HEK293 (cell line): ENCODE data around the gene CAMK1.

Experiments used
- CTCF ChIP-seq: fragments of 450-650 bp; formaldehyde crosslinking; IDR thresholded peaks from 2 replicates; pipeline ENCODE4 v1.5.1; 2016; ENCODE audit warnings: missing biosample characterization, missing genetic modification characterization
- ELK4 ChIP-seq: IDR thresholded peaks from 2 replicates; pipeline ENCODE4 v1.6.1; 2011; ENCODE audit warnings: mild to moderate bottlenecking, low read depth, low read length, borderline replicate concordance
- GLI4 ChIP-seq: fragments of 450-650 bp; formaldehyde crosslinking; IDR thresholded peaks from 2 replicates; pipeline ENCODE4 v1.5.1; 2016; ENCODE audit warnings: missing biosample characterization, missing genetic modification characterization
- GLIS2 ChIP-seq: fragments of 450-650 bp; formaldehyde crosslinking; IDR thresholded peaks from 2 replicates; pipeline ENCODE4 v1.5.1; 2016; ENCODE audit warnings: missing biosample characterization, missing genetic modification characterization
- MYNN ChIP-seq: fragments of 450-650 bp; formaldehyde crosslinking; IDR thresholded peaks from 2 replicates; pipeline ENCODE4 v1.5.1; 2016; ENCODE audit warnings: missing biosample characterization, missing genetic modification characterization, borderline replicate concordance
- OVOL3 ChIP-seq: fragments of 450-650 bp; formaldehyde crosslinking; IDR thresholded peaks from 2 replicates; pipeline ENCODE4 v1.5.1; 2016; ENCODE audit warnings: missing biosample characterization, missing genetic modification characterization
- WT1 ChIP-seq: fragments of 450-650 bp; formaldehyde crosslinking; IDR thresholded peaks from 2 replicates; pipeline ENCODE4 v1.5.1; 2016; ENCODE audit warnings: missing biosample characterization, missing genetic modification characterization
- ZBTB1 ChIP-seq: fragments of 450-650 bp; formaldehyde crosslinking; IDR thresholded peaks from 2 replicates; pipeline ENCODE4 v1.5.1; 2016; ENCODE audit warnings: missing biosample characterization, missing genetic modification characterization
- ZBTB21 ChIP-seq: fragments of 450-650 bp; formaldehyde crosslinking; IDR thresholded peaks from 2 replicates; pipeline ENCODE4 v1.5.1; 2017; ENCODE audit warnings: missing biosample characterization, missing genetic modification characterization
- ZFP69B ChIP-seq: fragments of 450-650 bp; formaldehyde crosslinking; IDR thresholded peaks from 2 replicates; pipeline ENCODE4 v1.5.1; 2016; ENCODE audit warnings: missing biosample characterization, missing genetic modification characterization
- ZNF112 ChIP-seq: fragments of 450-650 bp; formaldehyde crosslinking; IDR thresholded peaks from 2 replicates; pipeline ENCODE4 v1.5.0; 2017; ENCODE audit warnings: missing biosample characterization, missing genetic modification characterization
- ZNF157 ChIP-seq: fragments of 450-650 bp; formaldehyde crosslinking; IDR thresholded peaks from 2 replicates; pipeline ENCODE4 v1.5.1; 2016; ENCODE audit warnings: missing biosample characterization, missing genetic modification characterization
- ZNF175 ChIP-seq: fragments of 450-650 bp; formaldehyde crosslinking; IDR thresholded peaks from 2 replicates; pipeline ENCODE4 v1.5.1; 2016; ENCODE audit warnings: missing biosample characterization, missing genetic modification characterization
- ZNF184 ChIP-seq: fragments of 450-650 bp; IDR thresholded peaks from 2 replicates; pipeline ENCODE4 v1.5.1; 2018; ENCODE audit warnings: missing biosample characterization, mild to moderate bottlenecking, missing genetic modification characterization
- ZNF202 ChIP-seq: fragments of 450-650 bp; formaldehyde crosslinking; IDR thresholded peaks from 2 replicates; pipeline ENCODE4 v1.5.1; 2016; ENCODE audit warnings: missing biosample characterization, missing genetic modification characterization, borderline replicate concordance
- ZNF223 ChIP-seq: fragments of 450-650 bp; formaldehyde crosslinking; IDR thresholded peaks from 2 replicates; pipeline ENCODE4 v1.5.1; 2016; ENCODE audit warnings: missing biosample characterization, missing genetic modification characterization
- ZNF274 ChIP-seq, 2 experiments: fragments of 200-500 bp in 1 of 2; fragments of 450-650 bp in 1 of 2; sonication (Bioruptor generic) in 1 of 2; formaldehyde crosslinking in 1 of 2; IDR thresholded peaks; 2 replicates each; pipeline versions ENCODE4 v1.5.1 to v1.6.1; 2014 to 2016; ENCODE audit warnings: borderline replicate concordance in 1 of 2, inconsistent platforms in 1 of 2, low read length in 1 of 2, missing biosample characterization in 1 of 2, missing genetic modification characterization in 1 of 2
- ZNF280C ChIP-seq: fragments of 450-650 bp; formaldehyde crosslinking; IDR thresholded peaks from 2 replicates; pipeline ENCODE4 v1.5.1; 2016; ENCODE audit warnings: missing biosample characterization, missing genetic modification characterization
- ZNF391 ChIP-seq: fragments of 450-650 bp; formaldehyde crosslinking; IDR thresholded peaks from 2 replicates; pipeline ENCODE4 v1.5.1; 2016; ENCODE audit warnings: low read depth, missing biosample characterization, missing genetic modification characterization, borderline replicate concordance
- ZNF529 ChIP-seq: fragments of 450-650 bp; formaldehyde crosslinking; IDR thresholded peaks from 2 replicates; pipeline ENCODE4 v1.5.1; 2017; ENCODE audit warnings: missing genetic modification characterization, missing biosample characterization; ENCODE audit not compliant: insufficient replicate concordance
- ZNF530 ChIP-seq: fragments of 450-650 bp; formaldehyde crosslinking; IDR thresholded peaks from 2 replicates; pipeline ENCODE4 v1.5.1; 2016; ENCODE audit warnings: low read depth, missing biosample characterization, missing genetic modification characterization
- ZNF677 ChIP-seq: fragments of 450-650 bp; IDR thresholded peaks from 2 replicates; pipeline ENCODE4 v1.5.0; 2018; ENCODE audit warnings: missing biosample characterization, mild to moderate bottlenecking, missing genetic modification characterization, moderate library complexity
- ZNF792 ChIP-seq: fragments of 450-650 bp; formaldehyde crosslinking; IDR thresholded peaks from 2 replicates; pipeline ENCODE4 v1.5.1; 2016; ENCODE audit warnings: missing biosample characterization, missing genetic modification characterization
- ZSCAN23 ChIP-seq: fragments of 450-650 bp; formaldehyde crosslinking; IDR thresholded peaks from 2 replicates; pipeline ENCODE4 v1.5.1; 2016; ENCODE audit warnings: missing biosample characterization, missing genetic modification characterization
- ZXDB ChIP-seq: fragments of 450-650 bp; formaldehyde crosslinking; IDR thresholded peaks from 2 replicates; pipeline ENCODE4 v1.5.1; 2016; ENCODE audit warnings: missing biosample characterization, missing genetic modification characterization
- TF ChIP-seq, protein P1 (sequence below): fragments of 450-650 bp; formaldehyde crosslinking; IDR thresholded peaks from 2 replicates; pipeline ENCODE4 v1.5.1; 2016; ENCODE audit warnings: missing biosample characterization, missing genetic modification characterization
- TF ChIP-seq, protein P2 (sequence below): fragments of 450-650 bp; formaldehyde crosslinking; IDR thresholded peaks from 2 replicates; pipeline ENCODE4 v1.5.1; 2017; ENCODE audit warnings: missing biosample characterization, missing genetic modification characterization
- TF ChIP-seq, protein P3 (sequence below): fragments of 450-650 bp; formaldehyde crosslinking; IDR thresholded peaks from 2 replicates; pipeline ENCODE4 v1.5.1; 2016; ENCODE audit warnings: missing biosample characterization, missing genetic modification characterization, low read depth

The CAMK1 gene

GRCh38 chr3:9792405-9793160 is 22.8 kb upstream of the CAMK1 start, which contains the start of the genes ARPC4 and TADA3 (continued):
- TF ChIP-seq ZNF529 (tag by site-specific recombination), result no peak
- TF ChIP-seq WT1, result 0 out of 2 replicates have a peak, but pooled peaks have one; percentile 44
- 0 out of 2 replicates have a peak, but pooled peaks have one; percentile 13 for TF ChIP-seq ZFP69B
- TF ChIP-seq, protein P1, sequence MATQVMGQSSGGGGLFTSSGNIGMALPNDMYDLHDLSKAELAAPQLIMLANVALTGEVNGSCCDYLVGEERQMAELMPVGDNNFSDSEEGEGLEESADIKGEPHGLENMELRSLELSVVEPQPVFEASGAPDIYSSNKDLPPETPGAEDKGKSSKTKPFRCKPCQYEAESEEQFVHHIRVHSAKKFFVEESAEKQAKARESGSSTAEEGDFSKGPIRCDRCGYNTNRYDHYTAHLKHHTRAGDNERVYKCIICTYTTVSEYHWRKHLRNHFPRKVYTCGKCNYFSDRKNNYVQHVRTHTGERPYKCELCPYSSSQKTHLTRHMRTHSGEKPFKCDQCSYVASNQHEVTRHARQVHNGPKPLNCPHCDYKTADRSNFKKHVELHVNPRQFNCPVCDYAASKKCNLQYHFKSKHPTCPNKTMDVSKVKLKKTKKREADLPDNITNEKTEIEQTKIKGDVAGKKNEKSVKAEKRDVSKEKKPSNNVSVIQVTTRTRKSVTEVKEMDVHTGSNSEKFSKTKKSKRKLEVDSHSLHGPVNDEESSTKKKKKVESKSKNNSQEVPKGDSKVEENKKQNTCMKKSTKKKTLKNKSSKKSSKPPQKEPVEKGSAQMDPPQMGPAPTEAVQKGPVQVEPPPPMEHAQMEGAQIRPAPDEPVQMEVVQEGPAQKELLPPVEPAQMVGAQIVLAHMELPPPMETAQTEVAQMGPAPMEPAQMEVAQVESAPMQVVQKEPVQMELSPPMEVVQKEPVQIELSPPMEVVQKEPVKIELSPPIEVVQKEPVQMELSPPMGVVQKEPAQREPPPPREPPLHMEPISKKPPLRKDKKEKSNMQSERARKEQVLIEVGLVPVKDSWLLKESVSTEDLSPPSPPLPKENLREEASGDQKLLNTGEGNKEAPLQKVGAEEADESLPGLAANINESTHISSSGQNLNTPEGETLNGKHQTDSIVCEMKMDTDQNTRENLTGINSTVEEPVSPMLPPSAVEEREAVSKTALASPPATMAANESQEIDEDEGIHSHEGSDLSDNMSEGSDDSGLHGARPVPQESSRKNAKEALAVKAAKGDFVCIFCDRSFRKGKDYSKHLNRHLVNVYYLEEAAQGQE (tag by site-specific recombination), result no peak
- TF ChIP-seq ZNF792 (tag by site-specific recombination), result no peak
- no peak for TF ChIP-seq ZNF223 (tag by site-specific recombination)
- TF ChIP-seq ZNF280C, result no peak
- no peak for TF ChIP-seq ZNF112
- TF ChIP-seq ZNF530 (tag by site-specific recombination), result no peak
- TF ChIP-seq CTCF (tag by site-specific recombination), result peak; percentile 28
- TF ChIP-seq, protein P2, sequence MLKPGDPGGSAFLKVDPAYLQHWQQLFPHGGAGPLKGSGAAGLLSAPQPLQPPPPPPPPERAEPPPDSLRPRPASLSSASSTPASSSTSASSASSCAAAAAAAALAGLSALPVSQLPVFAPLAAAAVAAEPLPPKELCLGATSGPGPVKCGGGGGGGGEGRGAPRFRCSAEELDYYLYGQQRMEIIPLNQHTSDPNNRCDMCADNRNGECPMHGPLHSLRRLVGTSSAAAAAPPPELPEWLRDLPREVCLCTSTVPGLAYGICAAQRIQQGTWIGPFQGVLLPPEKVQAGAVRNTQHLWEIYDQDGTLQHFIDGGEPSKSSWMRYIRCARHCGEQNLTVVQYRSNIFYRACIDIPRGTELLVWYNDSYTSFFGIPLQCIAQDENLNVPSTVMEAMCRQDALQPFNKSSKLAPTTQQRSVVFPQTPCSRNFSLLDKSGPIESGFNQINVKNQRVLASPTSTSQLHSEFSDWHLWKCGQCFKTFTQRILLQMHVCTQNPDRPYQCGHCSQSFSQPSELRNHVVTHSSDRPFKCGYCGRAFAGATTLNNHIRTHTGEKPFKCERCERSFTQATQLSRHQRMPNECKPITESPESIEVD (tag by site-specific recombination), result no peak
- TF ChIP-seq OVOL3 (tag by site-specific recombination), result no peak
- peak; percentile 99 for TF ChIP-seq ELK4
- TF ChIP-seq ZNF274 (IDR thresholded peaks at IDR 0.05; ENCODE audit: low read length), result no peak
- no peak for TF ChIP-seq ZNF274 (tag by site-specific recombination; IDR thresholded peaks at IDR 0.05; ENCODE audit: borderline replicate concordance)
- no peak for TF ChIP-seq MYNN (tag by site-specific recombination)
- TF ChIP-seq ZNF184, result no peak
- TF ChIP-seq, protein P3, sequence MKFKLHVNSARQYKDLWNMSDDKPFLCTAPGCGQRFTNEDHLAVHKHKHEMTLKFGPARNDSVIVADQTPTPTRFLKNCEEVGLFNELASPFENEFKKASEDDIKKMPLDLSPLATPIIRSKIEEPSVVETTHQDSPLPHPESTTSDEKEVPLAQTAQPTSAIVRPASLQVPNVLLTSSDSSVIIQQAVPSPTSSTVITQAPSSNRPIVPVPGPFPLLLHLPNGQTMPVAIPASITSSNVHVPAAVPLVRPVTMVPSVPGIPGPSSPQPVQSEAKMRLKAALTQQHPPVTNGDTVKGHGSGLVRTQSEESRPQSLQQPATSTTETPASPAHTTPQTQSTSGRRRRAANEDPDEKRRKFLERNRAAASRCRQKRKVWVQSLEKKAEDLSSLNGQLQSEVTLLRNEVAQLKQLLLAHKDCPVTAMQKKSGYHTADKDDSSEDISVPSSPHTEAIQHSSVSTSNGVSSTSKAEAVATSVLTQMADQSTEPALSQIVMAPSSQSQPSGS (tag by site-specific recombination), result no peak
- TF ChIP-seq GLI4, result no peak
- no peak for TF ChIP-seq ZSCAN23
- TF ChIP-seq ZBTB21, result peak; percentile 21; the same call in 1 of the 2 replicates
- TF ChIP-seq ZNF391, result no peak
- TF ChIP-seq GLIS2, result peak; percentile 97
- TF ChIP-seq ZNF175 (tag by site-specific recombination), result no peak
- TF ChIP-seq ZNF157 (tag by site-specific recombination), result no peak
- no peak for TF ChIP-seq ZBTB1 (tag by site-specific recombination)
- TF ChIP-seq ZXDB (tag by site-specific recombination), result peak; percentile 91; the same call in 1 of the 2 replicates
- TF ChIP-seq ZNF677 (tag by site-specific recombination), result no peak
- TF ChIP-seq ZNF202 (tag by site-specific recombination), result no peak
